ENCODE measurements around the gene PPM1H.

The PPM1H gene

DNA sequence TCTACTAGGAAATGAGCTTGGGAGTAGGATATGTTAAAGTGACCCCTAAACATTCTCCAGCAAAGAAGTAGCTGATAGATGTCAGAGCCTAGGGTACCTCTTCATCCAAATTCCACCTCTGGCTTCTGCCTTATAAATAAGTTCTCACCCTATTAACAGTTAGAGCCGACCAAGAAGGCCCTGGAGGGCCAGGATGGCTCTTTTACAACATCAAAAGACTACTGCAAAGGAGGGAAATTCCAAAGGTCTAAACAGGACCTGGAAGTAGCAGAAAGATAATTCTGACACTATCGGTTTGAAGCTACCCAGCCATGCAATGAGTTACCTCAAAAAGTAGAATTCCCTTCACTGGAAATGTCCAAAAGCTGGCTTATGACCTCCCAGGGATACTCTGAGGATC is 90.0 kb downstream of the PPM1H start:
- no peak for DNase-seq (ENCODE audit: extremely low read depth, low read depth)
- TF ChIP-seq, protein P1, sequence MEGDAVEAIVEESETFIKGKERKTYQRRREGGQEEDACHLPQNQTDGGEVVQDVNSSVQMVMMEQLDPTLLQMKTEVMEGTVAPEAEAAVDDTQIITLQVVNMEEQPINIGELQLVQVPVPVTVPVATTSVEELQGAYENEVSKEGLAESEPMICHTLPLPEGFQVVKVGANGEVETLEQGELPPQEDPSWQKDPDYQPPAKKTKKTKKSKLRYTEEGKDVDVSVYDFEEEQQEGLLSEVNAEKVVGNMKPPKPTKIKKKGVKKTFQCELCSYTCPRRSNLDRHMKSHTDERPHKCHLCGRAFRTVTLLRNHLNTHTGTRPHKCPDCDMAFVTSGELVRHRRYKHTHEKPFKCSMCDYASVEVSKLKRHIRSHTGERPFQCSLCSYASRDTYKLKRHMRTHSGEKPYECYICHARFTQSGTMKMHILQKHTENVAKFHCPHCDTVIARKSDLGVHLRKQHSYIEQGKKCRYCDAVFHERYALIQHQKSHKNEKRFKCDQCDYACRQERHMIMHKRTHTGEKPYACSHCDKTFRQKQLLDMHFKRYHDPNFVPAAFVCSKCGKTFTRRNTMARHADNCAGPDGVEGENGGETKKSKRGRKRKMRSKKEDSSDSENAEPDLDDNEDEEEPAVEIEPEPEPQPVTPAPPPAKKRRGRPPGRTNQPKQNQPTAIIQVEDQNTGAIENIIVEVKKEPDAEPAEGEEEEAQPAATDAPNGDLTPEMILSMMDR (IDR thresholded peaks at IDR 0.05; ENCODE audit: low read depth, low read length) = no peak

DNA sequence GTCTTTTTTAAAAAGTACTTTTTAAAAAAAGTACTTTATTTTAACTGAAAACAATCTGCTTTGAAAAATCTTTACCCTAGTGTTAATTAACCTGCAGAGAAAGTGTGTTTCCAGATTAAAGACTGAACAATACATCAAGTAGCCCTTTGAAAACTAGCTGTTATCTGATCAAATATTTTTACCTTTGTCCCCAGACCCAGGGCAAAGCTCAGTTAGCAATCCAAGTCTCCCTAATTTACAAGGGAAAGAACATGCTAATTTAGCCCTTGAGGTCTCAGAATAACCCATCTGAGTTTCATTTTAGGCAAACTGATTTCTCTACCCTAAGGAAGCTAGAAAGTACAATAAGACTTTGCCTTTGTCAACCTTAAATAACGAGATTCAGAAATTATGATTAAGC is 91.2 kb downstream of the PPM1H start:
- TF ChIP-seq, protein P1 (IDR thresholded peaks at IDR 0.05; ENCODE audit: low read depth, low read length) = no peak
- DNase-seq (ENCODE audit: extremely low read depth, low read depth) = no peak

DNA sequence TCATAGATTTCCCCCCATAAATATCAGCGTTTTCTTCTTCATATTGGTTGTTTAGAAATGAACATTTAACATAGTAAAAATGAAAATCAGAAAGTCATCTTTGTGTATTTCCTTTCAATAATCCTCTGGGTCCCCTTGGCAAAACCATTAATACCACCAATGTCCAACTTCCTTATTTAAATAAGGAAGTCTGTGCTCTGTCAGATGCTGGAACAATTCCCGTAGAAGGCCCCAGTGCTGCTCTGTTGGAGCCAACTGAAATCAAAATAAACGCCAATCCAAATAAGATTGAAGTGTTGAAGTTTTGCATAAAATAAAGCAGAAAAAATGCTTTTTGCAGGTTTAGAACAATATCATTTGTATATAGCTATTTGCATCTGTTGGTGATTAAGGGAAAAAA is 93.1 kb downstream of the PPM1H start:
- TF ChIP-seq, protein P1 (IDR thresholded peaks at IDR 0.05; ENCODE audit: low read depth, low read length) = no peak
- DNase-seq (ENCODE audit: extremely low read depth, low read depth) = no peak

DNA sequence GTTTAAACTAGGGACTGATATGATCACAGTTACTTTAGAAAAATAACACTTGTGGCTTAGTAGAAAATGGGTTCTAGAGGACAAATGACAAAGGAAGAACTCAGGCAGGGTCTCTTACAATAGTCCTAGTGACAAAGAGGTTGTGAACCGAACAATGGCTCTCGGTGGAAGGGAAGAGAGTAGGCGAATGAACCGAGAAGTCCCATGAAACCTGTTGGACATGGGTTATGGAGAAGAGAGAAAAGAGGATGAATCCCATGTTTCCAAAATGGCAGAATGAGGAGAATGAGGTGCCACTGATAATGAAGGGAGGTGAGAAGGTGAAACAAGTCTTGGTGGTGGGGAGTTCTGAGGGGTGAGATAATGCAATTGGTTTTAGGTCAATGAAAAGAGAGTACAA is 94.1 kb downstream of the PPM1H start:
- no peak for DNase-seq (ENCODE audit: extremely low read depth, low read depth)
- TF ChIP-seq, protein P1 (IDR thresholded peaks at IDR 0.05; ENCODE audit: low read depth, low read length) = no peak

DNA sequence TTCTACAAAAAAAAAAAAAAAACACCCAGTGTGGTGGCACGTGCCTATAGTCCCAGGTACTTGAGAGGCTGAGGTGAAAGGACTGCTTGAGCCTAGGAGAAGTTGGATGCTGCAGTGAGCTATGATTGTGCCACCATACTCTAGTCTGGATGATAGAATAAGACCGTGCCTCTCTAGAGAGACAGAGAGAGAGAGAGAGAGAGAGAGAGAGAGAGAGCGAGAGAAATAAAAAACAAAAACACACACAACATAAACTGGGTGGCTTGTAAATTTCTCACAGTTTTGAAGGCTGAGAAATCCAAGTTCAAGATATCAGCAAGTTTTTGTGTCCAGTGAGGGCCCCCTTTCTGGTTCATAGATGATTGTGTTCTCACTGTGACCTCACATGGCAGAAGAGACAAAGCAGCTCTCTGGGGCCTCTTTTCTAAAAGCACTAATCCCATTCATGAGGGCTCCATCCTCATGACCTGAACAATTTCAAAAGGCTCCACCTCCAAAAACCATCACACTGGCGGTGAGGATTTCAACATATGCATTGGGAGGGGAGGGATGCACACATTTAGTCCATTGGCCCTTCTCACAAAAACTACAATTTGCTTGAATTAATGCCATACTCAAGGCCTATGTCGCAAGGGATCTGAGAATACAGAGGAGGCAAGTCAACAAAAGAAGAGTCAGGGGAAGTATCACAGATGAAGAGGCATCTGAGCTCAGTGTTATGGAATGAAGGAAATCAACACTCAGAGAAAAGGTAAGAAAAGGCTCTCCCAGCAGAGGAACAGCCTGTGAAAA is 94.9 kb downstream of the PPM1H start:
- no peak for DNase-seq (ENCODE audit: extremely low read depth, low read depth)
- TF ChIP-seq, protein P1 (IDR thresholded peaks at IDR 0.05; ENCODE audit: low read depth, low read length) = no peak

DNA sequence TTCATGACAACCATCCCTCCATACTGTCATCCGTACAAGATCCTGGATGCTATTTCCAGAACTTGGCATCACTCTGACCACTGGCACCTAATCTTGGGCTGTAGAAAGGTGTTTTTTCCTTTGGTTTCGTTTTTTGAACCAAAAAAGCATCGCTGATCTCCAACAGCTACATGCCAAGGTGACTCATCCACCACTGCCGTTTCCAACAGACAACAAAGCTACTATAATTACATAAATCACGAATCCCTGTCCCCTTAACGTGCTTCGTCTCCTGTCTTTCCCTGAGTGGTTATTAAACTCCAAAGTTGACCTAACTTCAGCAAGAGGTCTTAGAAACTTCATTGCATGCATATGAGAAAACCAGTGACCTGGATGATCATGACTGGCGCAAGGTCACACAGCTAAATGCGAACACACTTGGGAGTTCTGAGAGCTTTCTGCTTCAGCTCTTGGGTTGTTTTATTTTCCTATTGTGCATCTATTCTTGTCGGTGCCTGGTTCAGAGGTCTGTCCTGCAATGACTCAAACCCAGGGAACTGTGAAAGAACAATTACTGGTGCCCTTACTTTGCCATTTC is 99.9 kb downstream of the PPM1H start:
- TF ChIP-seq, protein P1 (IDR thresholded peaks at IDR 0.05; ENCODE audit: low read depth, low read length) = no peak
- DNase-seq (ENCODE audit: extremely low read depth, low read depth) = no peak

DNA sequence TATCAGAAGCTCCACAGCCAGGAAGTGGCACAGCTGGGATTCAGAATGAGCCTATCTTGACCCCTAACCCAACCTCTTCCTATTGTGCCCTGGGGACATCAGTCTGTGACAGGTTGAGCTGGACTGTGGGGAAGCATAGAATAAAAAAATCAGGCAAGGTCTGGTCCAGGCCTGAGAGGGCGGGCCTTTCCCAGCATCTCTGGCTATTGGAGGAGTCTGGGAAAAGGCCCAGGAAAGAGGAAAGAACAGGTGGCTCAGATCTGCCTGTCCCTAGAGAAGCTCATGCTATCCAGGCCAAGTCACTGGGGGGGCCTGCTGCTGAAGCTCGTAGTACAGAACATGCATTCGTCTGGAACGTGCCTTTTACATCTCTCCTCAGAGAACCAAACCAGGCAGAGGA is 100.5 kb downstream of the PPM1H start:
- no peak for DNase-seq (ENCODE audit: extremely low read depth, low read depth)
- TF ChIP-seq, protein P1 (IDR thresholded peaks at IDR 0.05; ENCODE audit: low read depth, low read length) = no peak

Measured in AG09319 (cell line).